A673 (cell line): ENCODE results near the gene TMEM184B.

ENCODE experiments used
- EZH2 ChIP-seq: fragments of 200-600 bp; sonication (generic); IDR thresholded peaks from 2 replicates; pipeline ENCODE4 v1.6.1; 2017; ENCODE audit warnings: borderline replicate concordance, low read depth, mild to moderate bottlenecking, mixed read lengths, antibody characterized with exemption, low read length; ENCODE audit not compliant: poor library complexity, severe bottlenecking
- TF ChIP-seq, protein P1 (sequence below): fragments of 300-800, 200-600 bp; sonication (generic); conservative IDR thresholded peaks from 2 replicates; pipeline ENCODE4 v1.5.1; 2017; ENCODE audit warnings: low read depth, mild to moderate bottlenecking, antibody characterized with exemption, low read length, moderate library complexity, mixed read lengths

DNA sequence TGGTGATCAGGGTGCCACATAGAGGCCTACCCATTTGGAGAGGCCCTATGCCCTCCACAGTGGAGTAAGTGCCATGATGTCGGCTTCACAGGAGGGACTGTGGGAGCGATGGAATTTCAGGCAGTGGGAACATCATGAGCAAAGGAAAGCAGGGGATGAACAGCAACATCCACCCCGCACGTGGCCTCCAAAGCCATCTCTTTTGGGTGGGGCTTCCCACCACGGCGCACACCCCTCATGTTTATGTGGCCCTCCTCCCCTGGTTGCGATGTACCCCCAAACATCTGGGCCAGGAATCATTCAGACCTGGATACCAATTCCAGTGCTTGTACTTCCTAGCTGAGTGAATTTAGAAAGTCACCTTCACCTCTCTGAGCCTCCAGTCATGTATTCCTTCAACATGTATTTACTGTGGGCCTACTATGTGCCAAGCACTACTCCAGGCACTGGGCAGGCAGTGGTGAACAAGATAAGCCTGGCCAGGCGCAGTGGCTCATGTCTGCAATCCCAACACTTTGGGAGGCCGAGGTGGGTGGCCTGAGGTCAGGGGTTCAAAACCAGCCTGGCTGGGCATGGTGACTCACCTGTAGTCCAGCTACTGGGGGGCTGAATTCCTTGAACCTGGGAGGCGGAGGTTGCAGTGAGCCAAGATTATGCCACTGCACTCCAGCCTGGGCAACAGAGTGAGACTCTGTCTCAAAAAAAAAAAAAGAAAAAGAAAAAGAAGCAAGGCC lies 72.8 kb downstream of the TMEM184B start:
- TF ChIP-seq, protein P1, sequence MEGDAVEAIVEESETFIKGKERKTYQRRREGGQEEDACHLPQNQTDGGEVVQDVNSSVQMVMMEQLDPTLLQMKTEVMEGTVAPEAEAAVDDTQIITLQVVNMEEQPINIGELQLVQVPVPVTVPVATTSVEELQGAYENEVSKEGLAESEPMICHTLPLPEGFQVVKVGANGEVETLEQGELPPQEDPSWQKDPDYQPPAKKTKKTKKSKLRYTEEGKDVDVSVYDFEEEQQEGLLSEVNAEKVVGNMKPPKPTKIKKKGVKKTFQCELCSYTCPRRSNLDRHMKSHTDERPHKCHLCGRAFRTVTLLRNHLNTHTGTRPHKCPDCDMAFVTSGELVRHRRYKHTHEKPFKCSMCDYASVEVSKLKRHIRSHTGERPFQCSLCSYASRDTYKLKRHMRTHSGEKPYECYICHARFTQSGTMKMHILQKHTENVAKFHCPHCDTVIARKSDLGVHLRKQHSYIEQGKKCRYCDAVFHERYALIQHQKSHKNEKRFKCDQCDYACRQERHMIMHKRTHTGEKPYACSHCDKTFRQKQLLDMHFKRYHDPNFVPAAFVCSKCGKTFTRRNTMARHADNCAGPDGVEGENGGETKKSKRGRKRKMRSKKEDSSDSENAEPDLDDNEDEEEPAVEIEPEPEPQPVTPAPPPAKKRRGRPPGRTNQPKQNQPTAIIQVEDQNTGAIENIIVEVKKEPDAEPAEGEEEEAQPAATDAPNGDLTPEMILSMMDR = no peak
- TF ChIP-seq EZH2 = no peak
